ENCODE results near the gene CTSH.

The CTSH gene

DNA sequence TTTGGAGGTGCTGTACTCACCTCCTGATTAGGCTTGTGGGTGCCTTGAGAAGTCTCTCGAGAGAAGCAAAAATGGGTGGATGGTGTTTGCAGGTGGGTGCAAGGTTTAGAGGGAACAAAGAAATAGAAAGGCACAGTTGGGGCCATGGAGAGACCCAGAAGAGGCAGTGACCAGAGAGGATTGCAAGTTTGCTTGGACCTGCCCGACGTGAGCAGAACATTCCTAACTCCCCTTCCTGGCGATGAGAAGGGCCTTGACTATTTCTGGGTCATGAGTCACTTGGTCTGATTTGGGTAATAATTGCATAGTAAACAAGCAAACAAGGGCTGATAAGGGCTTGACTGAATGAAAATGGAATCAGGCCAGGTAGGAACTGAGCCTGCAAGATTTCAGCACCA lies 7.0 kb upstream of the CTSH start:
- no peak for TF ChIP-seq POLR2A (IDR thresholded peaks at IDR 0.05; ENCODE audit: low read depth, low read length)
- no peak for TF ChIP-seq POLR2AphosphoS5 (IDR thresholded peaks at IDR 0.05; ENCODE audit: low read depth, low read length)
- TF ChIP-seq TAF1 (IDR thresholded peaks at IDR 0.05; ENCODE audit: borderline replicate concordance, low read depth, low read length) = no peak
- no peak for FAIRE-seq

DNA sequence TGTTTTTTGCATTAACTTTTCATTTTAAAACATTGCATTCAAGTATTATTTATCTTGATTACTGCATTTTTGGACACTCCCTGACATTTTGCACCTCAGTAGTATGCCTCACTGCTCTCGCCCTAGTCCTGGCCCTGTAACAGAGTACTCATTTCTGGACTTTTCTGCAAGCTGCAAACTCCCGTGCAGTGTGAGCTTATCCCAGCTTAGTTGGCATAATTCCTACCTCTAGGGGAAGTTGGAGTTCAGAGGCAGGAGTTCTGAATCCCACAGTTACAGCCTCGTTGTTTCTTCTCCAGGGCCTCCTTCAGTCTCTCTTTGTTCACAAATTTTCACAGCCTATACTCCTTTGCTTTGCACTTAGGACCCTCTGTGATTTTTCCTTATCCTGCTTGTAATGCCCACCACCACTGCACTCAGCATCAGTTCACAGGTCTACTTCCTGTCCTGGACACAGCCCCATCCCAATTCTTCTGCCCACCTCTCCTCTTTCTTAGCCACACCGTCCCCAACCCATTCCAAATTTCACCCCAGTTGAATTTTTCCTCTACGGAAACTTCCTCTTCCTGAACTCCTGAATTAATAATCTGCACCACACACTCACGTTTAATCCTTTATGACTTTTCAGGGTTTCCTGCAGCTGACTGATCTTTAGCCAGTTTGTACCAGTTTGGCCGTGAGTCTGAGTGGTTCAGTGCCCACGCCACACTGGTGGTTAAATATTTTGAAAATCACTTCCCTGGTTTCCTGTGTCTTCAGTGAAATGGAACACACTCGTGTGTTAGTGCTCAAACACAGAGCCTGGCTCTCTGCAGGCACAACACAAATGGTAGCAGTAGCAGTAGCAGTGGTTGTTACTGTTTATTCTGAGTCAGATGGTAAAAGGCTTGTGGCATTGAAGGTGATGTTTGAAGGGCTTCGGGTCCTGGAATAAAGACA lies 6.3 kb upstream of the CTSH start:
- DNase-seq (ENCODE audit: insufficient read length) (no peak), FAIRE-seq (peak; percentile 57)
- no peak for TF ChIP-seq POLR2AphosphoS5 (IDR thresholded peaks at IDR 0.05; ENCODE audit: low read depth, low read length)
- TF ChIP-seq POLR2A (IDR thresholded peaks at IDR 0.05; ENCODE audit: low read depth, low read length) = no peak
- no peak for TF ChIP-seq TAF1 (IDR thresholded peaks at IDR 0.05; ENCODE audit: borderline replicate concordance, low read depth, low read length)

More for the DNA sequence above, 7.0 kb upstream of the CTSH start:
- no peak for DNase-seq (ENCODE audit: insufficient read length)

- DNase-seq (ENCODE audit: insufficient read length) (no peak), FAIRE-seq (no peak)
- TF ChIP-seq POLR2AphosphoS5 (IDR thresholded peaks at IDR 0.05; ENCODE audit: low read depth, low read length) = no peak
- no peak for TF ChIP-seq POLR2A (IDR thresholded peaks at IDR 0.05; ENCODE audit: low read depth, low read length)
- no peak for TF ChIP-seq TAF1 (IDR thresholded peaks at IDR 0.05; ENCODE audit: borderline replicate concordance, low read depth, low read length)
Measured at GRCh38 chr15:78950343-78950742, 5.5 kb upstream of the CTSH start.

DNA sequence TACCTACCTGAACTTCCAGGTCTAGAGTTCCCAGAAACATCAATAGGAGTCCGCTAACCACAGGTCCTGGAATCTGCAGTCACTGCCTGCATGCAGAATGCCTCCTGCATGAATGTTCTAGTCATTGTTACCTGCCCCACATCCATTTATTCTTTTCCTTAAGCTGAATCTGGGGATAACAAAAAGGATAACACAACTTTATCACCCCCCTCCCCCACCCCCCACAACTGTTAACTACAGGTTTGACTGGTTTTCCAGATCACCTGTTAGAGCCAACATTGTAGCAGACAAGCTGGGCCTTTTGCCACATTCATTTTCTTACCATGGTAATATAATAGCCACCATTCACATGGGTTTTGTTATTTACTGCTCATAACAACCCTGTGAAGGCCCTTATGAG lies 4.6 kb upstream of the CTSH start:
- no peak for FAIRE-seq

DNA sequence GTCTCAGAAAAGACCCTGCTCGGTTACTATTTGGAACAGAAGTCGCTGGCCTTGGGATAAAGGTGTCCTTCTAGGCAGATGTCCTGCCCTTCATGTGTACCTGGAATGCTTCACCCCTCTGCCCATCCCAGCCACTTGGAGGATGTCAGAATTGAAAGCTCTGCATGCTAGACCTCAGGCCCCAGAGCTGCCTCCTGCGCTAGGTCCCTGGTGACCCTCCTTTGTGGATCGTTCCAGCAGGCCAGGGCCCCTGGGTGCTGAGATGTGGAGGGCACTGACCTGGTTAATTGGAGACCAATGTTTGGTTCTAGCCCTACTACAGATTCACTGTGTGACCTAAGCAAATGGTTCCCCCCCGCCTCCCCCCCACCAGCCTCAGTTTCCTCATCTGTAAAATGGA lies 2.7 kb upstream of the CTSH start:
- FAIRE-seq = no peak

More for the DNA sequence above, 4.6 kb upstream of the CTSH start:
- no peak for DNase-seq (ENCODE audit: insufficient read length)
- no peak for TF ChIP-seq POLR2AphosphoS5 (IDR thresholded peaks at IDR 0.05; ENCODE audit: low read depth, low read length)
- no peak for TF ChIP-seq POLR2A (IDR thresholded peaks at IDR 0.05; ENCODE audit: low read depth, low read length)
- no peak for TF ChIP-seq TAF1 (IDR thresholded peaks at IDR 0.05; ENCODE audit: borderline replicate concordance, low read depth, low read length)

DNA sequence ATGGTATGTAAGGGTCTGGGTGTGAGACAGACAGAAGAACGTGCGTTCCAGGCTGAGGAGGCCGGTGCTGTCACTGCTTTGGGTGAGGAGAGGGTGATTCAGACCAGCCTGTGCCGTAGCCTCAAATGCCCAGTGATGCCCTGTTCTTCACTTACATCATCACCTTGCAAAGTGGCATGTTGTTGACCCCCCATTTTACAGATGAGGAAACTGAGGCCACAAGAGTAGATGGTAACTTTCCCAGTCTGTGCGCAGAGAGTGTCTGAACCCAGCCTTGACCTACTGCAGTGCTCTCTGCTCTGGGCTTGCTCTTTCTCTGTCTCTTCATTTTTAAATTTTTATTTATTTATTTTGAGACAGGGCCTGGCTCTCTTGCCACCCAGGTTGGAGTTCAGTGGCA lies 1.6 kb upstream of the CTSH start:
- no peak for TF ChIP-seq TAF1 (IDR thresholded peaks at IDR 0.05; ENCODE audit: borderline replicate concordance, low read depth, low read length)
- DNase-seq (ENCODE audit: insufficient read length) (no peak), FAIRE-seq (no peak)

More for the DNA sequence above, 2.7 kb upstream of the CTSH start:
- TF ChIP-seq POLR2A (IDR thresholded peaks at IDR 0.05; ENCODE audit: low read depth, low read length) (no peak), TAF1 (IDR thresholded peaks at IDR 0.05; ENCODE audit: borderline replicate concordance, low read depth, low read length) (no peak), POLR2AphosphoS5 (IDR thresholded peaks at IDR 0.05; ENCODE audit: low read depth, low read length) (no peak)
- DNase-seq (ENCODE audit: insufficient read length) = no peak

GRCh38 chr15:78944202-78944625 lies 632 bp downstream of the CTSH start:
- DNase-seq (ENCODE audit: insufficient read length) = no peak

GRCh38 chr15:78943692-78944091 lies 1.2 kb downstream of the CTSH start:
- no peak for TF ChIP-seq POLR2A (IDR thresholded peaks at IDR 0.05; ENCODE audit: low read depth, low read length)
- TF ChIP-seq POLR2AphosphoS5 (IDR thresholded peaks at IDR 0.05; ENCODE audit: low read depth, low read length) = no peak
- TF ChIP-seq TAF1 (IDR thresholded peaks at IDR 0.05; ENCODE audit: borderline replicate concordance, low read depth, low read length) = no peak
- no peak for DNase-seq (ENCODE audit: insufficient read length)
- no peak for FAIRE-seq

More at GRCh38 chr15:78944202-78944625, 632 bp downstream of the CTSH start:
- no peak for FAIRE-seq
- TF ChIP-seq POLR2A (IDR thresholded peaks at IDR 0.05; ENCODE audit: low read depth, low read length) (peak; percentile 2; the same call in 1 of the 2 replicates), TAF1 (IDR thresholded peaks at IDR 0.05; ENCODE audit: borderline replicate concordance, low read depth, low read length) (no peak), POLR2AphosphoS5 (IDR thresholded peaks at IDR 0.05; ENCODE audit: low read depth, low read length) (no peak; the same call in 1 of the 2 replicates)

DNA sequence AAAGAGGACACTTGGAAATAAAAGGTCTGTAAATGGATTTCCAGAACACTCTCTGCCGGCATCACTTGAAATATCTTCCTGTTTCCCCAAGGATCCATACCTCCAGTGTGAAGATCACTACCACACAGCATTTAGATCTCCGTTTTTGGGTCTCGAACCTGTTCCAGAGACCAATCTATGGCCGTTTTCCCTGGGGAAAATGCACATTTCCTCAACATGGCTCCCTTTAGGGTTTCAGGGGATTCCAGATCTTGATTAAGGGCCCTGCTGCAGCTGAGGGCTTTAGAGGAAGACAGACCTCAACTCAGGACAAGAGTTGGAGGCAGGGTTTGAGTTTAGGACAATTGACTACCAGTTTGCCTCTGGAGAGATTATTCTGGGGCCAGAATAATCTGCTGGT lies 2.1 kb downstream of the CTSH start:
- no peak for FAIRE-seq

DNA sequence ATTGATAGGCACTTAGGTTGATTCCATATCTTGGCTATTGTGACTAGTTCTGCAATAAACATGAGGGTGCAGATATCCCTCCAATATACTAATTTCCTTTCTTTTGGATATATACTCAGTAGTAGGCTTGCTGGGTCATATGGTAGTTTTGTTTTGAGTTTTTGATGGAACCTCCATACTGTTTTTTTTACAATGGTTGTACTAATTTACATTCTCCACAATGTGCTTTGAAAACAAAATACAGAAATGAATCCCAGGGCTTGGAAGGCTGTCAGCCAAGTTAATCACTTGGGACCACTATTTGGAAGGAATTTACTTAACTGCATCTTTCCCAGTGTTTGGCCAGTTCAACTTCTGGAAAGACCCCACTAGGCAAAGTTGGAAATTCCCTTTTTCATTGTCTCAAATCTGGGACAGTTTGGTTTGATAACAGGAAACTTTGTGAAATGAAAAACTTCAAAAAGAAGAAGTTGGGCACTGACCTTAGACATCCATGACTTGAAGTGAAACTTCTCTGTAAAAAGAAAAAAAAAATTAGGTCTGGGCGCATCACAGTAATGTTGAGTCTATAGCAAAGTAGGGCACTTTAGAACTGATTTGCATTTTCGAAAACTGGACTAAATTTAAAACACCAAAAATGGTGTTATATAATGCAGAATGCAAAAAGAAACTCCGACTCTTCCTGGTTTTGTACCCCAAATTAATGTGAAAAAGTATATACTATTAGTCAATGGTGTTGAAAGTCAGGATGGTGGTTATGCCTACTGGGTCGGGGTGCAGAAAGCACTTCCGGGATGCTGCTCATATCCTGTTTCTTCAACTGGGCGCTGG lies 6.0 kb downstream of the CTSH start:
- TF ChIP-seq TAF1 (IDR thresholded peaks at IDR 0.05; ENCODE audit: borderline replicate concordance, low read depth, low read length) = peak; percentile 73; the same call in 1 of the 2 replicates
- TF ChIP-seq POLR2A (IDR thresholded peaks at IDR 0.05; ENCODE audit: low read depth, low read length) = no peak
- TF ChIP-seq POLR2AphosphoS5 (IDR thresholded peaks at IDR 0.05; ENCODE audit: low read depth, low read length) = peak; percentile 47; the same call in 1 of the 2 replicates
- FAIRE-seq (peak; percentile 48), DNase-seq (ENCODE audit: insufficient read length) (no peak)

More for the DNA sequence above, 2.1 kb downstream of the CTSH start:
- no peak for TF ChIP-seq TAF1 (IDR thresholded peaks at IDR 0.05; ENCODE audit: borderline replicate concordance, low read depth, low read length)
- no peak for TF ChIP-seq POLR2AphosphoS5 (IDR thresholded peaks at IDR 0.05; ENCODE audit: low read depth, low read length)
- no peak for TF ChIP-seq POLR2A (IDR thresholded peaks at IDR 0.05; ENCODE audit: low read depth, low read length)
- DNase-seq (ENCODE audit: insufficient read length) = no peak

DNA sequence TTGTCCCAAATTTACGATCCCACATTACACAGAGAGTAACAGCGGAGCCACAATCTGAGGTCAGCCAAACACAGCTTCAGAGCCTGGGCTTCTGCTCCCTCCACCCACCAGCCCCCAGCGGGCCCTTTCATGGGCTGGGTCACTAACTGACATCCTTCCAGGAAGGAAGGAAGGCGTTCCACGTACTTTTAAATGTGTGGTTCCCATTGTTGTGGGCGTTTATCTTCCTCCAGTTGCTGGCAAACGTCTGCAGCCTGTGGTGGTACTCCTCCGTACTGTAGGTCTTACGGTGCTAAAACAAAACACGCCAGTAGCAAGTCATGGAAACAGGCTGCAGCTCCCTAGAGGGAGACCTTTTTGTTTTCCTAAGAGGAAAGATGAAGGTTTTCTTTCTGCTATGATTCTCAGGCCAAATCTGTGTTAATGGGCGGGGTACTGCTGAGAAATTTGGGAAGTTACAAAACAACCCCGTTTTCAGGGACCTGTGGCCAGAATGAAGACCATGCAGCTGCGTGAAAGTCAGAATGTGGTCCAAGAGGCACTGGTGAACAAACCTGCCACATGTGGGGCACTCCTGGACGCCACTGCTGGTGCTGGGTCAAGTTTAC lies 7.6 kb downstream of the CTSH start:
- TF ChIP-seq POLR2A (IDR thresholded peaks at IDR 0.05; ENCODE audit: low read depth, low read length) (no peak), TAF1 (IDR thresholded peaks at IDR 0.05; ENCODE audit: borderline replicate concordance, low read depth, low read length) (no peak), POLR2AphosphoS5 (IDR thresholded peaks at IDR 0.05; ENCODE audit: low read depth, low read length) (no peak)
- FAIRE-seq = peak; percentile 56
- DNase-seq (ENCODE audit: insufficient read length) = no peak
